Activated CD4-positive, alpha-beta memory T cell treated with anti-CD3 and anti-CD28 coated beads, Interleukin-2, amount 10 ng/mL, durations not matched to agents 7 days and 5 days (primary cell): ENCODE results near the gene ATP6V1E1. TPM values are rescaled to one million over a fixed set of nuclear protein-coding genes. Genes with fewer than 3 reads are reported as not detected.
"Not testable (repeated sequence)": the region's sequence is repeated elsewhere in the genome, so short reads cannot be mapped to it uniquely, and the experiment has no call there.

ENCODE experiments used
- CTCF ChIA-PET: fragments of 350-600 bp; sonication (Branson Sonifier 250); formaldehyde crosslinking; loops from one replicate; lab custom pipeline; 2021; ENCODE audit warnings: antibody characterized with exemption, inconsistent platforms; lab: Charles Lee
- POLR2A ChIA-PET: fragments of 350-600 bp; sonication (Branson Sonifier 250); formaldehyde crosslinking; loops from one replicate; lab custom pipeline; 2021; ENCODE audit warnings: antibody characterized with exemption; lab: Charles Lee
- DNase-seq: peaks from one replicate; pipeline ENCODE4 v3.0.0-alpha.2; 2020
- H3K27ac Mint-ChIP-seq: one replicate; pipeline ENCODE4 v1.8.0; 2021; ENCODE audit warnings: mild to moderate bottlenecking, mixed read lengths
- H3K27me3 Mint-ChIP-seq: one replicate; pipeline ENCODE4 v1.8.0; 2021; ENCODE audit warnings: mixed read lengths
- H3K36me3 Mint-ChIP-seq: one replicate; pipeline ENCODE4 v1.8.0; 2021; ENCODE audit warnings: low read depth, mixed read lengths
- H3K4me1 Mint-ChIP-seq: one replicate; pipeline ENCODE4 v1.8.0; 2021; ENCODE audit warnings: mixed read lengths
- H3K4me3 Mint-ChIP-seq: one replicate; pipeline ENCODE4 v1.8.0; 2021; ENCODE audit warnings: mild to moderate bottlenecking, mixed read lengths
- H3K9me3 Mint-ChIP-seq: one replicate; pipeline ENCODE4 v1.8.0; 2021; ENCODE audit warnings: mixed read lengths
- total RNA-seq, 2 experiments: library from RNA; stranded (reverse); gene quantifications; one replicate each; pipeline ENCODE4 v1.2.3, GENCODE V29; 2021

Gene ATP6V1E1
- total RNA-seq, 2 experiments from 2014 or later: 103 TPM

- DNase-seq, H3K27ac Mint-ChIP-seq, H3K9me3 Mint-ChIP-seq, H3K27me3 Mint-ChIP-seq, H3K4me3 Mint-ChIP-seq, CTCF ChIA-PET: not testable (repeated sequence)
- Mint-ChIP-seq H3K36me3 (peaks cover 14% of the 10 kb centered on the region), H3K4me1 (peaks cover 39% of the 10 kb centered on the region)
- POLR2A ChIA-PET: interaction anchor here (0.7 kb wide), 1 partner anchor 930 kb away, joined by 3 read pairs; no protein-coding TSS in a partner anchor
These were observed 13.8 kb upstream of the ATP6V1E1 start for GRCh38 chr22:17642357-17642756.

GRCh38 chr22:17641269-17641668, 12.7 kb upstream of the ATP6V1E1 start:
- Mint-ChIP-seq H3K36me3 (peaks cover 14% of the 10 kb centered on the region), H3K27me3 (no peaks in the 10 kb centered on the region), H3K4me1 (peaks cover 39% of the 10 kb centered on the region), H3K27ac (no peak overlapping the region), H3K9me3 (no peaks in the 10 kb centered on the region), H3K4me3 (no peak overlapping the region)
- POLR2A ChIA-PET: no interaction called here
- CTCF ChIA-PET: no interaction called here
- no peak for DNase-seq

GRCh38 chr22:17639247-17639741, 10.7 kb upstream of the ATP6V1E1 start:
- Mint-ChIP-seq H3K27me3 (no peaks in the 10 kb centered on the region), H3K4me3 (peak overlapping the region; percentile 92), H3K36me3 (peaks cover 14% of the 10 kb centered on the region), H3K27ac (peak overlapping the region; percentile 95), H3K4me1 (peaks cover 39% of the 10 kb centered on the region), H3K9me3 (no peaks in the 10 kb centered on the region)
- POLR2A ChIA-PET: interaction anchor here (0.5 to 1.8 kb wide), 29 partner anchors 10 to 552 kb away, joined by 3 to 37 read pairs (median 4); partner anchors contain the start of genes ADA2, ATP6V1E1, BID and PEX26
- CTCF ChIA-PET: interaction anchor here (0.7 to 1.6 kb wide), 7 partner anchors 10 to 468 kb away, joined by 3 to 6 read pairs (median 3); partner anchors contain the start of gene ADA2
- DNase-seq: peak; percentile 30

GRCh38 chr22:17638432-17639246, 10.1 kb upstream of the ATP6V1E1 start, which contains the start of gene BCL2L13:
Gene BCL2L13 (plus strand): TSS chr22:17638757. CDS start chr22:17655712, 16,955 bp downstream.
- ChIA-PET POLR2A (interaction anchor here (0.7 to 1.8 kb wide), 28 partner anchors 10 to 551 kb away, joined by 3 to 37 read pairs (median 4); partner anchors contain the start of genes ADA2, ATP6V1E1, BID and PEX26), CTCF (interaction anchor here (0.7 to 1.6 kb wide), 7 partner anchors 10 to 467 kb away, joined by 3 to 6 read pairs (median 3); partner anchors contain the start of gene ADA2)
- Mint-ChIP-seq H3K27me3 (no peaks in the 10 kb centered on the region), H3K4me3 (peak within 1 kb of the TSS; percentile 92), H3K9me3 (no peaks in the 10 kb centered on the region), H3K36me3 (peaks cover 14% of the 10 kb centered on the region), H3K4me1 (peaks cover 39% of the 10 kb centered on the region), H3K27ac (peak within 1 kb of the TSS; percentile 95)
- DNase-seq: peak; percentile 93

- Mint-ChIP-seq H3K4me3 (peak overlapping the region; percentile 92), H3K27ac (peak overlapping the region; percentile 95), H3K9me3 (no peaks in the 10 kb centered on the region), H3K4me1 (peaks cover 39% of the 10 kb centered on the region), H3K27me3 (no peaks in the 10 kb centered on the region), H3K36me3 (peaks cover 14% of the 10 kb centered on the region)
- POLR2A ChIA-PET: interaction anchor here (1.2 to 1.8 kb wide), 6 partner anchors 9 to 550 kb away, joined by 4 to 37 read pairs (median 9); partner anchors contain the start of genes ADA2, ATP6V1E1, BID and USP18
- CTCF ChIA-PET: interaction anchor here (1.0 kb wide), 1 partner anchor 147 kb away, joined by 6 read pairs; no protein-coding TSS in a partner anchor
- no peak for DNase-seq
These were observed 9.6 kb upstream of the ATP6V1E1 start for GRCh38 chr22:17638182-17638431.

GRCh38 chr22:17637490-17638181, 9.1 kb upstream of the ATP6V1E1 start:
- peaks cover 14% of the 10 kb centered on the region for H3K36me3 Mint-ChIP-seq
- POLR2A ChIA-PET: no interaction called here
- CTCF ChIA-PET: no interaction called here
- no peaks in the 10 kb centered on the region for H3K9me3 Mint-ChIP-seq
- peaks cover 34% of the 10 kb centered on the region for H3K4me1 Mint-ChIP-seq
- H3K4me3 Mint-ChIP-seq: peak overlapping the region; percentile 92
- peak overlapping the region; percentile 95 for H3K27ac Mint-ChIP-seq
- DNase-seq: no peak
- no peaks in the 10 kb centered on the region for H3K27me3 Mint-ChIP-seq

- H3K36me3 Mint-ChIP-seq: peaks cover 11% of the 10 kb centered on the region
- H3K4me1 Mint-ChIP-seq: peaks cover 31% of the 10 kb centered on the region
- DNase-seq, POLR2A ChIA-PET, CTCF ChIA-PET, H3K4me3 Mint-ChIP-seq, H3K27ac Mint-ChIP-seq, H3K27me3 Mint-ChIP-seq, H3K9me3 Mint-ChIP-seq: not testable (repeated sequence)
These were observed 8.3 kb upstream of the ATP6V1E1 start for GRCh38 chr22:17636850-17637249.

GRCh38 chr22:17634696-17635095, 6.1 kb upstream of the ATP6V1E1 start:
- Mint-ChIP-seq H3K27ac (no peak overlapping the region), H3K27me3 (no peaks in the 10 kb centered on the region), H3K9me3 (no peaks in the 10 kb centered on the region), H3K36me3 (peaks cover 8% of the 10 kb centered on the region), H3K4me3 (no peak overlapping the region), H3K4me1 (peaks cover 19% of the 10 kb centered on the region)
- CTCF ChIA-PET: no interaction called here
- no peak for DNase-seq
- POLR2A ChIA-PET: no interaction called here

GRCh38 chr22:17633998-17634323, 5.4 kb upstream of the ATP6V1E1 start:
- H3K4me1 Mint-ChIP-seq: peaks cover 20% of the 10 kb centered on the region
- ChIA-PET POLR2A (no interaction called here), CTCF (no interaction called here)
- H3K27me3 Mint-ChIP-seq: no peaks in the 10 kb centered on the region
- H3K9me3 Mint-ChIP-seq: no peaks in the 10 kb centered on the region
- H3K27ac Mint-ChIP-seq: no peak overlapping the region
- DNase-seq: no peak
- H3K36me3 Mint-ChIP-seq: peaks cover 8% of the 10 kb centered on the region
- no peak overlapping the region for H3K4me3 Mint-ChIP-seq

- no peaks in the 10 kb centered on the region for H3K27me3 Mint-ChIP-seq
- CTCF ChIA-PET: no interaction called here
- no peak overlapping the region for H3K4me3 Mint-ChIP-seq
- DNase-seq: no peak
- no peak overlapping the region for H3K27ac Mint-ChIP-seq
- peaks cover 6% of the 10 kb centered on the region for H3K36me3 Mint-ChIP-seq
- H3K9me3 Mint-ChIP-seq: no peaks in the 10 kb centered on the region
- H3K4me1 Mint-ChIP-seq: peaks cover 25% of the 10 kb centered on the region
- POLR2A ChIA-PET: no interaction called here
These were observed 4.9 kb upstream of the ATP6V1E1 start for GRCh38 chr22:17633217-17633997.

- H3K9me3 Mint-ChIP-seq: no peaks in the 10 kb centered on the region
- DNase-seq: no peak
- no peak overlapping the region for H3K27ac Mint-ChIP-seq
- POLR2A ChIA-PET: interaction anchor here (4.2 kb wide), 1 partner anchor 8 kb away, joined by 37 read pairs; the partner anchor contains the start of gene BCL2L13
- H3K36me3 Mint-ChIP-seq: peaks cover 8% of the 10 kb centered on the region
- H3K4me3 Mint-ChIP-seq: no peak overlapping the region
- H3K27me3 Mint-ChIP-seq: no peaks in the 10 kb centered on the region
- CTCF ChIA-PET: no interaction called here
- H3K4me1 Mint-ChIP-seq: peaks cover 23% of the 10 kb centered on the region
These were observed 2.6 kb upstream of the ATP6V1E1 start for GRCh38 chr22:17631076-17631565.

GRCh38 chr22:17629641-17630040, 1.1 kb upstream of the ATP6V1E1 start:
- no peak for DNase-seq
- Mint-ChIP-seq H3K4me1 (peaks cover 34% of the 10 kb centered on the region), H3K4me3 (peak overlapping the region; percentile 95), H3K27ac (no peak overlapping the region), H3K9me3 (no peaks in the 10 kb centered on the region), H3K36me3 (peaks cover 16% of the 10 kb centered on the region), H3K27me3 (no peaks in the 10 kb centered on the region)
- CTCF ChIA-PET: interaction anchor here (0.6 to 0.8 kb wide), 3 partner anchors 10 to 478 kb away, joined by 3 read pairs; no protein-coding TSS in a partner anchor
- POLR2A ChIA-PET: interaction anchor here (0.7 to 4.2 kb wide), 3 partner anchors 9 to 448 kb away, joined by 3 to 37 read pairs (median 3); partner anchors contain the start of genes BCL2L13 and PEX26
